Measurements from ENCODE around the gene TSHZ1.

The TSHZ1 gene

GRCh38 chr18:75223687-75224347 is 13.2 kb downstream of the TSHZ1 start:
- DNase-seq: no peak

GRCh38 chr18:75226286-75226955 is 15.8 kb downstream of the TSHZ1 start:
- no peak for DNase-seq

GRCh38 chr18:75226956-75227316 is 16.3 kb downstream of the TSHZ1 start:
- DNase-seq: no peak

- no peak for DNase-seq
Measured at GRCh38 chr18:75227535-75228296, 17.1 kb downstream of the TSHZ1 start.

GRCh38 chr18:75228967-75229366 is 18.4 kb downstream of the TSHZ1 start:
- no peak for DNase-seq

- no peak for DNase-seq
Measured at GRCh38 chr18:75229437-75229836, 18.8 kb downstream of the TSHZ1 start.

- DNase-seq: no peak
Measured at GRCh38 chr18:75230163-75231052, 19.8 kb downstream of the TSHZ1 start.

GRCh38 chr18:75231053-75231406 is 20.4 kb downstream of the TSHZ1 start:
- DNase-seq: no peak

GRCh38 chr18:75234901-75235300 is 24.3 kb downstream of the TSHZ1 start:
- no peak for DNase-seq

- DNase-seq: no peak
Measured at GRCh38 chr18:75235896-75236295, 25.3 kb downstream of the TSHZ1 start.

- DNase-seq: no peak
Measured at GRCh38 chr18:75238100-75238499, 27.5 kb downstream of the TSHZ1 start.

- no peak for DNase-seq
Measured at GRCh38 chr18:75238786-75239185, 28.2 kb downstream of the TSHZ1 start.

GRCh38 chr18:75240433-75240832 is 29.8 kb downstream of the TSHZ1 start:
- peak; percentile 32 for DNase-seq

GRCh38 chr18:75241705-75242104 is 31.1 kb downstream of the TSHZ1 start:
- no peak for DNase-seq

- peak; percentile 42 for DNase-seq
Measured at GRCh38 chr18:75244351-75245313, 34.0 kb downstream of the TSHZ1 start.

- no peak for DNase-seq
Measured at GRCh38 chr18:75246721-75247610, 36.4 kb downstream of the TSHZ1 start.

- no peak for DNase-seq
Measured at GRCh38 chr18:75247611-75248421, 37.2 kb downstream of the TSHZ1 start.

- no peak for DNase-seq
Measured at GRCh38 chr18:75248426-75249174, 38.0 kb downstream of the TSHZ1 start.

- DNase-seq: no peak
Measured at GRCh38 chr18:75249175-75249518, 38.5 kb downstream of the TSHZ1 start.
